HepG2 (cell line): Measurements from ENCODE around the gene RREB1. TPM values are rescaled to one million over a fixed set of nuclear protein-coding genes. Genes with fewer than 3 reads are reported as not detected.

Source experiments
- ATAC-seq: fragments of 200-7000 bp; cut with Tn5 transposase; 3 replicates; pipeline ENCODE4 v1.9.1; 2020; ENCODE audit warnings: mild to moderate bottlenecking, moderate library complexity
- BruUV-seq: library from RNA; stranded (reverse); fragments of 400-500 nt; replicated peaks from 2 replicates; lab custom pipeline; 2021; lab: Mats Ljungman, UMichigan
- CTCF ChIA-PET: fragments of 300-600 bp; formaldehyde crosslinking; extraction: SDS; loops from one replicate; lab custom pipeline; 2021; ENCODE audit warnings: low total read pairs, inconsistent platforms, low intra/inter-chr PET ratio; lab: Yijun Ruan, JAX
- POLR2A ChIA-PET: fragments of 350-600 bp; sonication (Branson Sonifier 250); formaldehyde crosslinking; loops from one replicate; lab custom pipeline; 2020; ENCODE audit warnings: antibody characterized with exemption, inconsistent platforms; lab: Yijun Ruan, JAX
- DNase-seq: peaks from one replicate; pipeline ENCODE4 v3.0.0-alpha.2; 2015; ENCODE audit warnings: low spot score
- FAIRE-seq: peaks from 3 replicates; lab custom pipeline; 2011; peaks lifted over from hg19 to GRCh38; lab: Jason Lieb, UNC
- H2AFZ ChIP-seq: one replicate; pipeline ENCODE4 v1.6.1; 2011; ENCODE audit warnings: low read length, inconsistent platforms
- H3K27ac ChIP-seq: fragments of 300-600 bp; 3 replicates; pipeline ENCODE4 v1.8.0; 2011; ENCODE audit warnings: mixed run types, mild to moderate bottlenecking, mixed read lengths, low read length, inconsistent platforms; ENCODE audit not compliant: insufficient read depth; ENCODE audit errors: extremely low read length
- H3K27me3 ChIP-seq, 2 experiments: fragments of 200-600 bp in 1 of 2; 2 replicates in 1 of 2; 3 replicates in 1 of 2; pipeline versions ENCODE4 v1.6.0 to v1.8.0; 2011; ENCODE audit warnings: low read length in 2 of 2, mild to moderate bottlenecking in 2 of 2, moderate library complexity in 2 of 2, inconsistent platforms in 1 of 2; ENCODE audit not compliant: insufficient read depth in 2 of 2, control insufficient read depth in 1 of 2
- H3K36me3 ChIP-seq, 2 experiments: fragments of 200-600 bp in 1 of 2; replicated peaks in 1 of 2; 2 replicates in 1 of 2; 3 replicates in 1 of 2; pipeline versions ENCODE4 v1.5.1 to v1.8.0; 2011; ENCODE audit warnings: low read length in 2 of 2, inconsistent platforms in 1 of 2; ENCODE audit not compliant: insufficient read depth in 2 of 2, control insufficient read depth in 1 of 2
- H3K4me1 ChIP-seq: 2 replicates; pipeline ENCODE4 v1.5.1; 2012; ENCODE audit warnings: low read length, inconsistent platforms; ENCODE audit not compliant: insufficient read depth
- H3K4me2 ChIP-seq: 2 replicates; pipeline ENCODE4 v1.6.0; 2011; ENCODE audit warnings: low read depth, low read length, inconsistent platforms
- H3K4me3 ChIP-seq, 3 experiments: fragments of 200-600 bp in 1 of 3; sonication (generic), shearing (Covaris generic) in 1 of 3; replicated peaks in 1 of 3; 2 replicates each; pipeline ENCODE4 v1.5.1; 2011 to 2016; ENCODE audit warnings: low read length in 3 of 3, inconsistent platforms in 2 of 3, low read depth in 2 of 3, mild to moderate bottlenecking in 2 of 3, control low read depth in 1 of 3, mixed read lengths in 1 of 3; ENCODE audit not compliant: insufficient read depth in 1 of 3
- H3K79me2 ChIP-seq: one replicate; pipeline ENCODE4 v1.6.1; 2011; ENCODE audit warnings: low read length, inconsistent platforms; ENCODE audit not compliant: insufficient read depth
- H3K9ac ChIP-seq: 2 replicates; pipeline ENCODE4 v1.6.0; 2011; ENCODE audit warnings: mild to moderate bottlenecking, low read depth, low read length, inconsistent platforms; ENCODE audit not compliant: insufficient read depth
- H3K9me3 ChIP-seq: 2 replicates; pipeline ENCODE4 v1.5.1; 2012; ENCODE audit warnings: mild to moderate bottlenecking, low read length
- H4K20me1 ChIP-seq: 2 replicates; pipeline ENCODE4 v1.6.0; 2011; ENCODE audit warnings: inconsistent platforms, mild to moderate bottlenecking, low read length, moderate library complexity; ENCODE audit not compliant: insufficient read depth
- ADNP ChIP-seq: sonication (generic); formaldehyde crosslinking; IDR thresholded peaks from 2 replicates; pipeline ENCODE4 v1.4.0; 2020; ENCODE audit warnings: missing genetic modification reagents
- MIER3 ChIP-seq: IDR thresholded peaks from 2 replicates; pipeline ENCODE4 v1.6.1; 2016; ENCODE audit warnings: missing compliant biosample characterization, borderline replicate concordance
- NFRKB ChIP-seq: fragments of 450-650 bp; IDR thresholded peaks from 2 replicates; pipeline ENCODE4 v1.6.1; 2017
- PRDM4 ChIP-seq: sonication (generic); formaldehyde crosslinking; IDR thresholded peaks from 2 replicates; pipeline ENCODE4 v1.9.0; 2021; ENCODE audit warnings: missing genetic modification reagents, borderline replicate concordance
- RBM39 ChIP-seq: fragments of 200-400 bp; formaldehyde crosslinking; IDR thresholded peaks from one replicate; pipeline ENCODE4 v1.6.1; 2018; ENCODE audit warnings: antibody characterized with exemption, mild to moderate bottlenecking, low read depth, low read length; ENCODE audit not compliant: poor library complexity, severe bottlenecking
- SMC3 ChIP-seq: IDR thresholded peaks from 2 replicates; pipeline ENCODE4 v1.6.1; 2011; ENCODE audit warnings: low read length, improper control_type of control experiment
- ZBED4 ChIP-seq: sonication (generic); formaldehyde crosslinking; IDR thresholded peaks from 2 replicates; pipeline ENCODE4 v1.4.0; 2020; ENCODE audit warnings: missing genetic modification reagents, borderline replicate concordance
- ZBTB4 ChIP-seq: sonication (generic); formaldehyde crosslinking; IDR thresholded peaks from 2 replicates; pipeline ENCODE4 v1.4.0; 2020; ENCODE audit warnings: missing genetic modification reagents, mild to moderate bottlenecking, borderline replicate concordance
- ZNF207 ChIP-seq: fragments of 450-650 bp; IDR thresholded peaks from 2 replicates; pipeline ENCODE4 v1.6.1; 2016; ENCODE audit warnings: antibody characterized with exemption, borderline replicate concordance
- ZNF550 ChIP-seq: sonication (generic); formaldehyde crosslinking; IDR thresholded peaks from 2 replicates; pipeline ENCODE4 v1.4.0; 2020; ENCODE audit warnings: mild to moderate bottlenecking, missing genetic modification reagents, borderline replicate concordance
- in situ Hi-C: cut with HindIII; loops from 2 replicates; pipeline ENCODE4 v1.10.0; 2017; ENCODE audit warnings: low pct_unique_long_range_greater_than_20kb; ENCODE audit not compliant: extremely low pct_ligation_motif_present
- intact Hi-C: fragments of 100-400 bp; cut with micrococcal nuclease; formaldehyde crosslinking; loops from one replicate; pipeline ENCODE4 v1.10.0; 2022; ENCODE audit not compliant: unreplicated experiment
- polyA plus RNA-seq, 8 experiments: library from polyadenylated mRNA; depleted of rRNA in 3 of 8; stranded (reverse) in 7 of 8; unstranded in 1 of 8; fragments of >200 nt; fragmentation: Illumina TruSeq in 4 of 8; extraction: Trizol in 4 of 8; gene quantifications; 2 replicates each; pipeline versions ENCODE4 v1.2.1 to v1.2.3, GENCODE V29; 2011 to 2016; ENCODE audit warnings: low read depth in 4 of 8, missing spikeins in 1 of 8, mixed read lengths in 1 of 8; ENCODE audit not compliant: insufficient read depth in 1 of 8
- total RNA-seq, 5 experiments: library from RNA; depleted of rRNA; stranded (reverse); fragments of >200 nt; fragmentation: Illumina TruSeq; extraction: Trizol; gene quantifications; 2 replicates each; pipeline ENCODE4 v1.2.3, GENCODE V29; 2016; ENCODE audit warnings: low read depth in 1 of 5

RREB1 gene
- total and polyA plus RNA-seq, 2 of the 13 experiments (the other 11 are each of a cell fraction or from before 2014, with no cell fraction given) = 6.1 to 23.2 TPM

DNA sequence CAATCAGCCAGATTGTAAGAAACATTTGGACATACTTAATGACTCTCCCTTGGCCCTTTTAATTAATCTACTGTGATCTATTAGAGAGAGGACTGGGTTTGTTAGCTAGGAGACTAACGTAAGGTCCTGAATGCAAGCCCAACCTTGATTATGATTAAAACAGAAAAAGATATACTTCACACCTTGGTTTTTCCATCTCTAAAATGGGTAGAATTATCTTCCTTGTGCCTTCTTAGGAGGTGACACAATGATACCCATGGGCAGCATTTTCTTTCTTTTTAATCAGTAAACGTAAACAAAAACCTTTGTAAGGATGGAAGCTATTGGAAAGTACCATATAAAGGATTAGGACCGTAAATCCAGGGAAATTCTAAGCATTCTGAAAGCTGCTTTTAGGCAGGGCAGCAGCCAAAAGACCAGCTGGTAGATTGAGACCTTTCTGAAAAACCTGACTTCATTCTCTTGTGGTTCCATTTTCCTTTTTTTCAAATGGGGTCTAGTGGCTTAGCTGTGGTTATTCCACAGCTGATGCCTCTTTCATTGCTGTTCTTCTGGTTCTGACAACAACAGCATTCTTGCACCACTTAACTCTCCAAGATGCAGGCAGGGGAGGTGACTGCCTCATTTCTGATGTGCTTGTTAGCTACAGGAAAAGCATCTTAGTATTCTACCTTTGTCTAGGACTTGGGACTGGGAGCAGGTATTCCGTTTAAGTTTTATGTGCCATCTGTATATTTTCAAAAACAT, 27.4 kb downstream of the RREB1 start (continued):
- TF ChIP-seq ZBED4 (CRISPR knock-in tag) (no peak), ZNF550 (no peak)

GRCh38 chr6:7135755-7136154, 28.0 kb downstream of the RREB1 start:
- intact Hi-C loops = no loop called here
- TF ChIP-seq MIER3 (no peak), PRDM4 (no peak), ADNP (0 out of 2 replicates have a peak, but pooled peaks have one; percentile 17), SMC3 (no peak), ZBTB4 (CRISPR knock-in tag) (no peak), ZNF207 (no peak), RBM39 (no peak), NFRKB (no peak)

More at GRCh38 chr6:7135755-7136154, 28.0 kb downstream of the RREB1 start:
- H3K9me3 ChIP-seq = no peaks in the 10 kb centered on the region
- ChIA-PET CTCF (no interaction called here), POLR2A (interaction anchor here (1.2 kb wide), 1 partner anchor 28 kb away, joined by 5 read pairs; the partner anchor contains the start of gene RREB1)
- peaks cover 0 to 7% of the 10 kb centered on the region in 2 experiments; a peak in 1 of 5 replicates for H3K36me3 ChIP-seq
- H3K4me1 ChIP-seq = peaks cover 100% of the 10 kb centered on the region
- H3K4me3 ChIP-seq = no peak overlapping the region
- H3K27ac ChIP-seq = peak overlapping the region; percentile 14
- in situ Hi-C loops = no loop called here
- peaks cover 93% of the 10 kb centered on the region for H3K79me2 ChIP-seq
- H3K4me2 ChIP-seq = no peak overlapping the region
- FAIRE-seq = no peak
- no peaks in the 10 kb centered on the region for H3K27me3 ChIP-seq
- BruUV-seq = no TSS peak
- no peak for ATAC-seq
- no peak overlapping the region for H2AFZ ChIP-seq
- no peak overlapping the region for H3K9ac ChIP-seq
- H4K20me1 ChIP-seq = peaks cover 34% of the 10 kb centered on the region
- no peak for DNase-seq
